GM12878 (cell line): Measurements from ENCODE around the gene TRPM5. TPM values are rescaled to one million over a fixed set of nuclear protein-coding genes. Genes with fewer than 3 reads are reported as not detected.

Experiments used
- ATAC-seq: fragments of 200-7000 bp; cut with Tn5 transposase; 3 replicates; pipeline ENCODE4 v1.9.1; 2020; ENCODE audit warnings: mild to moderate bottlenecking, moderate library complexity
- BruUV-seq: library from RNA; stranded (reverse); fragments of 400-500 nt; replicated peaks from 2 replicates; lab custom pipeline; 2021; lab: Mats Ljungman, UMichigan
- CTCF ChIA-PET: fragments of 300-600 bp; sonication (Branson Sonifier 250); formaldehyde crosslinking; extraction: SDS; loops from one replicate; lab custom pipeline; 2021; ENCODE audit warnings: inconsistent platforms; lab: Yijun Ruan, JAX
- POLR2A ChIA-PET: fragments of 350-600 bp; formaldehyde crosslinking; extraction: SDS; loops from one replicate; lab custom pipeline; 2021; ENCODE audit warnings: inconsistent platforms; lab: Charles Lee
- RAD21 ChIA-PET: fragments of 300-600 bp; sonication (Branson Sonifier 250); formaldehyde crosslinking; loops from one replicate; lab custom pipeline; 2023; ENCODE audit warnings: antibody characterized with exemption; ENCODE audit not compliant: unreplicated experiment; lab: Charles Lee
- SMC1A ChIA-PET: fragments of 300-600 bp; sonication (Branson Sonifier 250); formaldehyde crosslinking; loops from one replicate; lab custom pipeline; 2023; ENCODE audit not compliant: unreplicated experiment, uncharacterized antibody; lab: Charles Lee
- DNase-seq: peaks from one replicate; pipeline ENCODE4 v3.0.0-alpha.2; 2011; ENCODE audit warnings: low read depth, low spot score
- FAIRE-seq: peaks from 3 replicates; lab custom pipeline; 2011; peaks lifted over from hg19 to GRCh38; lab: Jason Lieb, UNC
- H2AFZ ChIP-seq: 2 replicates; pipeline ENCODE4 v1.6.0; 2011; ENCODE audit warnings: low read depth, low read length, control low read depth; ENCODE audit not compliant: control insufficient read depth
- H3K27ac ChIP-seq: 2 replicates; pipeline ENCODE4 v1.5.1; 2011; ENCODE audit warnings: control low read depth; ENCODE audit not compliant: control insufficient read depth, insufficient read depth
- H3K27me3 ChIP-seq, 2 experiments: replicated peaks in 1 of 2; 2 replicates each; pipeline versions ENCODE4 v1.6.0 to v1.6.1; 2011; ENCODE audit warnings: low read length in 1 of 2; ENCODE audit not compliant: control insufficient read depth in 2 of 2, insufficient read depth in 2 of 2
- H3K36me3 ChIP-seq, 2 experiments: 2 replicates each; pipeline ENCODE4 v1.5.1; 2011; ENCODE audit warnings: low read length in 1 of 2; ENCODE audit not compliant: control insufficient read depth in 2 of 2, insufficient read depth in 2 of 2
- H3K4me1 ChIP-seq: 2 replicates; pipeline ENCODE4 v1.6.1; 2011; ENCODE audit warnings: mild to moderate bottlenecking, low read length, moderate library complexity, mixed read lengths; ENCODE audit not compliant: control insufficient read depth, insufficient read depth
- H3K4me2 ChIP-seq: 2 replicates; pipeline ENCODE4 v1.6.0; 2011; ENCODE audit warnings: control low read depth; ENCODE audit not compliant: control insufficient read depth, insufficient read depth
- H3K4me3 ChIP-seq: fragments of 200-600 bp; sonication (generic); 2 replicates; pipeline ENCODE4 v1.5.1; 2016
- H3K79me2 ChIP-seq: 2 replicates; pipeline ENCODE4 v1.6.0; 2011; ENCODE audit warnings: low read length; ENCODE audit not compliant: control insufficient read depth, insufficient read depth
- H3K9ac ChIP-seq: 2 replicates; pipeline ENCODE4 v1.8.0; 2011; ENCODE audit warnings: low read length, control low read depth, mixed read lengths; ENCODE audit not compliant: control insufficient read depth, insufficient read depth
- H3K9me3 ChIP-seq: replicated peaks from 3 replicates; pipeline ENCODE4 v1.5.1; 2011; ENCODE audit warnings: mild to moderate bottlenecking, low read length; ENCODE audit not compliant: control insufficient read depth, insufficient read depth
- H4K20me1 ChIP-seq: 2 replicates; pipeline ENCODE4 v1.6.0; 2011; ENCODE audit not compliant: control insufficient read depth, insufficient read depth
- CUX1 ChIP-seq: IDR thresholded peaks from 2 replicates; pipeline ENCODE4 v1.6.1; 2012; ENCODE audit warnings: improper control_type of control experiment, low read depth, low read length; ENCODE audit not compliant: insufficient replicate concordance
- FOXM1 ChIP-seq: IDR thresholded peaks from 2 replicates; pipeline ENCODE4 v1.6.1; 2012; ENCODE audit warnings: low read depth, mild to moderate bottlenecking, inconsistent platforms, low read length, moderate library complexity
- GABPA ChIP-seq: IDR thresholded peaks from 2 replicates; pipeline ENCODE4 v1.6.1; 2014; ENCODE audit warnings: antibody characterized with exemption, low read depth, mild to moderate bottlenecking, inconsistent platforms
- MLLT1 ChIP-seq: fragments of 450-650 bp; IDR thresholded peaks from 2 replicates; pipeline ENCODE4 v1.6.1; 2016; ENCODE audit warnings: mild to moderate bottlenecking
- RFX5 ChIP-seq: IDR thresholded peaks from 2 replicates; pipeline ENCODE4 v1.6.1; 2011; ENCODE audit warnings: low read depth, low read length, improper control_type of control experiment
- SKIL ChIP-seq: fragments of 450-650 bp; IDR thresholded peaks from 2 replicates; pipeline ENCODE4 v1.6.1; 2017; ENCODE audit warnings: mild to moderate bottlenecking, low read depth, inconsistent platforms; ENCODE audit not compliant: poor library complexity, severe bottlenecking
- SUPT20H ChIP-seq: IDR thresholded peaks from 2 replicates; pipeline ENCODE4 v1.6.1; 2011; ENCODE audit warnings: low read depth, mild to moderate bottlenecking, low read length, moderate library complexity, borderline replicate concordance; ENCODE audit not compliant: control insufficient read depth
- ZBTB11 ChIP-seq: fragments of 450-650 bp; formaldehyde crosslinking; IDR thresholded peaks from 2 replicates; pipeline ENCODE4 v1.5.0; 2022; ENCODE audit warnings: mild to moderate bottlenecking, missing genetic modification characterization
- WGBS: methylation state at CpG from one replicate; pipeline ENCODE4 v1.1.6; 2016; ENCODE audit warnings: low lambda C conversion rate; ENCODE audit not compliant: insufficient replicate concordance, insufficient coverage; ENCODE audit errors: missing lambda C conversion rate; 5-methylcytosine and 5-hydroxymethylcytosine counted together
- in situ Hi-C: fragments of 300-500 bp; cut with MboI; formaldehyde crosslinking; loops from 9 replicates; pipeline ENCODE4 v1.14.3; 2018; ENCODE audit warnings: mixed read lengths
- intact Hi-C: fragments of 100-400 bp; cut with micrococcal nuclease; formaldehyde crosslinking; loops from one replicate; pipeline ENCODE4 v1.14.2; 2022; ENCODE audit not compliant: unreplicated experiment
- polyA plus RNA-seq, 11 experiments: library from polyadenylated mRNA; depleted of rRNA in 4 of 11; unstranded in 6 of 11; stranded (reverse) in 5 of 11; fragments of >200 nt; fragmentation: Nextera tagmentation in 4 of 11; fragmentation: Illumina TruSeq in 1 of 11; extraction: Ambion mirVana in 4 of 11; extraction: Trizol in 1 of 11; gene quantifications; 1 replicate in 1 of 11; 2 replicates in 10 of 11; pipeline versions ENCODE4 v1.2.1 to v1.2.3, GENCODE V29; 2011 to 2016; ENCODE audit warnings: inconsistent platforms in 2 of 11, missing spikeins in 2 of 11, low read depth in 1 of 11
- total RNA-seq, 4 experiments: library from RNA; depleted of rRNA in 3 of 4; stranded (reverse); fragments of >200 nt in 3 of 4; fragmentation: Illumina TruSeq in 1 of 4; extraction: Trizol in 1 of 4; gene quantifications; 2 replicates each; pipeline versions ENCODE4 v1.2.1 to v1.2.3, GENCODE V29; 2013 to 2021

Gene TRPM5
- total and polyA plus RNA-seq, 10 of the 15 experiments (the other 5 are each of a cell fraction or from before 2014, with no cell fraction given), result not detected

- Histone ChIP-seq H2AFZ (no peak overlapping the region), H3K27me3 (no peaks in the 10 kb centered on the region), H3K4me1 (no peaks in the 10 kb centered on the region), H3K36me3 (no peaks in the 10 kb centered on the region), H3K79me2 (no peaks in the 10 kb centered on the region), H3K9me3 (no peaks in the 10 kb centered on the region), H3K9ac (no peak overlapping the region), H3K4me2 (no peak overlapping the region), H3K27ac (no peak overlapping the region), H4K20me1 (no peaks in the 10 kb centered on the region), H3K4me3 (no peak overlapping the region)
- ChIA-PET RAD21 (interaction anchor here (7.3 kb wide), 1 partner anchor 120 kb away, joined by 187 read pairs; the partner anchor contains the start of genes C11orf21 and TSPAN32), SMC1A (interaction anchor here (0.7 kb wide), 1 partner anchor 13 kb away, joined by 3 read pairs; no protein-coding TSS in a partner anchor), CTCF (interaction anchor here (0.6 to 9.5 kb wide), 2 partner anchors 121 to 284 kb away, joined by 3 to 271 read pairs; partner anchors contain the start of genes C11orf21 and TSPAN32), POLR2A (no interaction called here)
- 47% methylated on average over 26 of the region's 26 CpGs for WGBS
- intact Hi-C loops, result loop anchor here (10.0 kb wide), 1 partner anchor 61 kb away; no protein-coding TSS in a partner anchor
- BruUV-seq, result no TSS peak
- no peak for FAIRE-seq
- DNase-seq, result no peak
- in situ Hi-C loops, result no loop called here
- no peak for ATAC-seq
- TF ChIP-seq MLLT1, result no peak
- TF ChIP-seq GABPA, result no peak
- no peak for TF ChIP-seq FOXM1
- no peak for TF ChIP-seq SKIL
- no peak for TF ChIP-seq ZBTB11
- no peak for TF ChIP-seq CUX1
- TF ChIP-seq SUPT20H, result no peak
- no peak for TF ChIP-seq RFX5
Observed at GRCh38 chr11:2423157-2424025, 20.9 kb downstream of the TRPM5 start.
